Stimulated activated CD4-positive, alpha-beta T cell treated with anti-CD3 and anti-CD28 coated beads, Interleukin-4, amount 100 ng/mL, for 1 hour (primary cell): ENCODE data around the gene CNPPD1.
"Not testable (repeated sequence)": the region's sequence is repeated elsewhere in the genome, so short reads cannot be mapped to it uniquely, and the experiment has no call there.

Experiments used
- DNase-seq: peaks from one replicate; pipeline ENCODE4 v3.0.0-alpha.2; 2020

The CNPPD1 gene

DNA sequence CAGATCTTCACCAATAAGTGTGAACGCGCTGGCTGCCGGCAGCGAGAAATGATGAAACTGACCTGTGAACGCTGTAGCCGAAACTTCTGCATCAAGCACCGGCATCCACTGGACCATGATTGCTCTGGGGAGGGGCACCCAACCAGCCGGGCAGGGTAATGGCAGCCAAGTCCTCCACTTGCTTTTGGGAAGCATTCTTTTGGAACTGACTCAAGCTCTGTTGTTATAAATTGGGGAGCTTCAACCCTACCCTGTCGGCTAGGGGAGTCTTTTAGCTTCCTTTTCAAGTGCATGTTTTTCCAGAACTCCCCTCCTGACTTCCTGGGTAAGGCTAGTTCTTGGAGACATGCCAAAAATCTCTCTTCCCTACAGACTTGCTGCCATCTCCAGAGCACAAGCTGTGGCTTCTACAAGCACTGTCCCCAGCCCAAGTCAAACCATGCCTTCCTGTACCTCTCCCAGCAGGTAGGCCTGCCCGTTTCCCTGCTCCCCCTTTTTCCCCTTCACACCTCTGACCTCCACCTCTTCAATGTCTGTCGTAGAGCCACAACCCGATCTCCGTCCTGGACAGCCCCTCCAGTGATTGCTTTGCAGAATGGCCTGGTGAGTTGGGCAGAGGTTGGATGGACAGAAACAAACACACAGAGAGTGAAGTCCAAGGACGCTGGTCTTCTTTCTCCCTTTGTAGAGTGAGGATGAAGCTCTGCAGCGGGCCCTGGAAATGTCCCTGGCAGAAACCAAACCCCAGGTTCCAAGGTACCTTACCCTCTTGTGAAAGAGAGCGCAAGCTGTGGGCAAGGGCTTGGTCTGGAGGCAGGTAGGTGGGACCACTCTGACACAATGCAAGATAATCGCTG, 31.4 kb upstream of the CNPPD1 start:
- DNase-seq, result no peak

DNA sequence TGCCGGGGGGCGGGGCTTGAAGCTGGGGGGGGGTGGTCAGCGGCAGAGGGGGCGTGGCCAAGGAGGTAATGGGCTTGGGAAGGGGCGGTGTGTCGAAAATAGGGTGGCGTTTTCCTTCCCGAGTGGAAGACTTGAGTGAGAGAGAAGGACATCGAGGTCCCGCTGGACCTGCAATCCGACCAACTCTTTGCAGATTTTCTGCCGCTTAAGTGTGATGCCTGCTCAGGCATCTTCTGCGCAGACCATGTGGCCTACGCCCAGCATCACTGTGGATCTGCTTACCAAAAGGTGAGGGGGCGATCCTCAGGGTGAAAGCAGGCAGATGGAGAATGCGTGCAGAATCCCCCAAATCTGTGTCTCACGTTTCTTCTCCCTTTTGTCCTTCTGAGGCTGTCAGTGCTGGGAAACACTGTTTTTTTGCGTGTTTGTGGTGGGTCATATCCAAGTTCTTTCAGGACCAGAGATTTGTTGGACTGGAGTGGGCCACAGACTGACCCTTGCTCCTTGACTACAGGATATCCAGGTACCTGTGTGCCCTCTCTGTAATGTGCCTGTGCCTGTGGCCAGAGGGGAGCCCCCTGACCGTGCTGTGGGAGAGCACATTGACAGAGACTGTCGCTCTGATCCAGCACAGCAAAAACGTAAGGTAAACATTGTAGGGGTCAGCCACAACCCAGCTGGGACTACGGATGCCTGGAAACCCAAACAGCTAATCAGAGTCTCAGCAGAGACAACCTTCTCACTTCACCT, 30.6 kb upstream of the CNPPD1 start:
- DNase-seq, result no peak

DNA sequence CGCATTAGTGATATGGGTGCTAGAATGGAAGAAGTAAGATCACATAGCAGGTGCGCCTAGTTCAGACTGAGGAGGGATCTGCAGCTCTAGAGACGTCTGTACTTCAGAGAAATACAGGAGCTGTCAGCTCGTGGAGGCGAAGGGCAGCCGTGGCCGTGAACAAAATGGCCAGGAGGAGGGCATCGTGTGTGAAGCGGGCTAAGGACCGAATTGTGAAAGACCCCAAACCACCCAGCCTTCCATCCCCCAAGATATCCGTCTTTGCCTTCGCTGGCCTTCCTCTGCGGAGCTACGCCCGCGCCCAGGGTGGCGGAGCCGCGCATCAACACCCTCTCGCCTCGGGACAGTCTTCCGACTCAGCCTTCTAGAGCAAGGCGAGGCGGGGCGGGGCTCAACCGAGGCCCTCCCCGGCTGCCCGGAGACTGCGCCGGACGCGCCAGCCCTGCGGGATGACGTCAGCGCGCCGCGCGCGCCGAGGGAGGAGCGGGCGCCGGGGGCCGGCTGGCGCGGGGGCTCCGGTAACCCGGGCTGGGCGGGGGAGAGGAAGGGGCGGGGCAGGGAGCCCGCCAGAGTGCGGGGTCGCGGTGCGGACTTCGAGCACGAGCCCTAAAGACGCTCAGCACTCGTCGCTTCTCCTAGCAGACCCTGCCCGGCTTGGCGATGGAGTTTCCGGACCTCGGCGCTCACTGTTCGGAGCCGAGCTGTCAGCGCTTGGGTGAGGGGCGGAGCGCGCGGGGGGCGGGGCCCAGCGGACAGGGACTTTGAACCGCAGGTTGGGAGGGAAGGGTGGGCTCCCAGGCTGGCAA, 29.8 kb upstream of the CNPPD1 start, which contains the start of gene ZFAND2B:
TSS of gene ZFAND2B (plus strand) at position 455 of the 806 bp plus-strand sequence. CDS start at position 661, 206 bp downstream.
- DNase-seq, result peak; percentile 96

DNA sequence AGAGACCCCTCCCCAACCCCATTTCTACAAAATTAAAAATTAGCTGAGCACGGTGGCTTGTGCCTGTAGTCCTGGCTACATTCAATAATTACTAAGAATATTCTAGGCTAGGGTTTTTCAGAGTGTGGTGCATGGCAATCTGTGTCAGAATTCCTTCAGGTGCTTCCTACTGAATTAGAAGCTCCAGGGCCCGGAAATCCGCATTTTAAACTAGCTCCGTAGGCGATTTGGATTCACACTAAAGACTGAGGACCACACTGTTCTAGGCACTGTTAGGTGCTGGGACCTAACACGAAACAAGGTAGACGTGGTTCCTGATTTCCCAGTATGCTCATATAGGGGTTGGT, 29.2 kb upstream of the CNPPD1 start:
- DNase-seq, result no peak

DNA sequence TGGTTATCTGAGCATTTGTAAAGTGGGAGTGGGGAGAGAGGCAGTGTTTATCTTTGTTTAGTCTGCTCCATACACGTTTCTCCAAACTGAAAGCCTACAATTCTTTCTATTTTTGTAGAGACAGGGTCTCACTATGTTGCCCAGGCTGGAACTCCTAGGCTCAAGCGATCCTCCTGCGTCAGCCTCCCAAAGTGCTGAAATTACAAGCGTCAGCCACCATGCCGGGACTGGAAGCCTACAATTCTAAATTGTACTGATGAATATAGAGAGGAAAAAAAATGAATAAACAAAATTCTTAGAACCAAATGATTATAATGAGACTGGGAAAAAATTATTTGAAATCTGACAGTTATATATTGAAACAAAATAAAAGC, 28.4 kb upstream of the CNPPD1 start:
- no peak for DNase-seq

DNA sequence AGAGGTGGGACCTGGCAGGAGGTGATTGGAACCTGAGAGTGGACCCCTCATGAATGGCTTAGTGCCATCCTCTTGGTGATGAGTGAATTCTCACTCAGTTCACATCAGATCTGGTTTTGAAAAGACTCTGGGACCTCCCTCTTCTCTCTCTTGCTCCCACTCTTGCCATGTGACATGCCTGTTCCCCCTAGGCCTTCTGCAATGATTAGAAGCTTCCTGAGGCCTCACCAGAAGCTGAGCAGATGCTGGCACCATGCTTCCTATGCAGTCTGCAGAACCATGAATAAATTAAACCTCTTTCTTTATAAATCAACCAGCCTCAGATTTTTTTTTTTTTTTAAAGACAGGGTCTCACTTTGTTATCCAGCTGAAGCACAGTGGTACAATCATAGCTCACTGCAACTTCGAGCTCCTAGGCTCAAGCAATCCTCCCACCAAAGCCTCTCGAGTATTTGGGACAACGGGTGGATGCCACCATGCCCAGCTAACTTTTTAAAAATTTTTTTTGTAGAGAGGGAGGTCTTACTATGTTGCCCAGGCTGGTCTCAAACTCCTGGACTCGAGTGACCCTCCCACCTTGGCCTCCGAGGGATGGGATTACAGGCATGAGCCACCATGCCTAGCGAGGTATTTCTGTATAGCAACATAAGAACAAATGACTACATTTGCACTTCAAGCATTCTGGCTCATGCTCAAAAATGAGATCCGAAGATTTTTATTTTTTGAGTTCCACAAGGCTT, 27.9 kb upstream of the CNPPD1 start:
- DNase-seq, result no peak

DNA sequence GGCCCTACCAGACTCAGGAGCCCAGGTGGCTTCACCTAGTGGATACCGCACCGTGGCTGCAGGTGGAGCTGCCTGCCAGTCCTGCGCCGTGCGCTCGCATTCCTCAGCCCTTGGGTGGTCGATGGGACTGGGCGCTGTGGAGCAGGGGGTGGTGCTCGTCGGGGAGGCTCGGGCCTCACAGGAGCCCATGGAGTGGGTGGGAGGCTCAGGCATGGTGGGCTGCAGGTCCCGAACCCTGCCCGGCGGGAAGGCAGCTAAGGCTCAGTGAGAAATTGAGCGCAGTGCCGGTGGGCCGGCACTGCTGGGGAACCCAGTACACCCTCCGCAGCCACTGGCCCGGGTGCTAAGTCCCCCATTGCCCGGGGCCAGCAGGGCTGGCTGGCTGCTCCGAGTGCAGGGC, 24.6 kb upstream of the CNPPD1 start:
- DNase-seq, result not testable (repeated sequence)

DNA sequence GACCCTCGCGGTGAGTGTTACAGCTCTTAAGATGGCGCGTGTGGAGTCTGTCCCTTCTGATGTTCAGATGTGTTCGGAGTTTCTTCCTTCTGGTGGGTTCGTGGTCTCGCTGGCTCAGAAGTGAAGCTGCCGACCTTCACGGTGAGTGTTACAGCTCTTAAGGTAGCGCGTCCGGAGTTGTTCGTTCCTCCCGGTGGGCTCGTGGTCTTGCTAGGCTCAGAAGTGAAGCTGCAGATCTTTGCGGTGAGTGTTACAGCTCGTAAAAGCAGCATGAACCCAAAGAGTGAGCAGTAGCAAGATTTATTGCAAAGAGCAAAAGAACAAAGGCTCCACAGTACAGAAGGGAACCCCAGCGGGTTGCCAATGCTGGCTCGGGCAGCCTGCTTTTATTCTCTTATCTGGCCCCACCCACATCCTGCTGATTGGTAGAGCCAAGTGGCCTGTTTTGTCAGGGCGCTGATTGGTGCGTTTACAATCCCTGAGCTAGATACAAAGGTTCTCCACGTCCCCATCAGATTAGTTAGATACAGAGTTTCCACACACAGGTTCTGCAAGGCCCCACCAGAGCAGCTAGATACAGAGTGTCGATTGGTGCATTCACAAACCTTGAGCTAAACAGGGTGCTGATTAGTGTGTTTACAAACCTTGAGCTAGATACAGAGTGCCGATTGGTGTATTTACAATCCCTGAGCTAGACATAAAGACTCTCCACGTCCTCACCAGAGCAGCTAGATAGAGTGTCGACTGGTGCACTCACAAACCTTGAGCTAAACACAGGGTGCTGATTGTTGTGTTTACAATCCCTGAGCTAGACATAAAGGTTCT, 24.0 kb upstream of the CNPPD1 start:
- DNase-seq, result not testable (repeated sequence)

DNA sequence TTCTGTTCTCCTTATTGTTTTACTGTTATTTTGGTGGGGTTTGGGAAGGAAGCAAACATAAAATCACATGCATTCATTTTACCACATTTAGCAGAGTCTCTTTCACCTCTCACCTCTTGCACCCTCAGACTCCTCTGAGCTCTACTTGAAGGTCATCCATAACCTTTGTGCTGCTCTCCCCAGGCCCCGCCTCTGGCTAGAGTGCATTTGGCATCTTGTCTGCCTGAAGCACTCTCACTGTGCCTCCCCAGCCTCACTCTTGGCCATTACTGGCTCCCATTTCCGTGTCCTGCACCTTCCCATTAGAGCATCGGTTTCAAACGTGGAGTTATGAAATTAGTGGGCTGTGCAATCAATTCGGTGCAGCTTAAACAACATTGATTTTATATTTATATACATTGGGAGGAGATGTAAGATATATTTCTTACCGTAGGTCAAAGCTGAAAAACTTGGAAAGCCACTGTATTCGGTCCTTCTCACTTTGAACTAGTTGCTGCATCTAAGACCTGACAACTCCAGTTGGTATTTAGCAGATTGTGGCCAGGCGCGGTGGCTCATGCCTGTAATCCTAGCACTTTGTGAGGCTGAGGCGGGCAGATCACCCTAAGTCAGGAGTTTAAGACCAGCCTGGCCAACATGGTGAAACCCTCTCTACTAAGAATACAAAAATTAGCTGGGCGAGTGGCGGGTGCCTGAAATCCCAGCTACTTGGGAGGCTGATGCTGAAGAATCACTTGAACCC, 22.9 kb upstream of the CNPPD1 start:
- no peak for DNase-seq

DNA sequence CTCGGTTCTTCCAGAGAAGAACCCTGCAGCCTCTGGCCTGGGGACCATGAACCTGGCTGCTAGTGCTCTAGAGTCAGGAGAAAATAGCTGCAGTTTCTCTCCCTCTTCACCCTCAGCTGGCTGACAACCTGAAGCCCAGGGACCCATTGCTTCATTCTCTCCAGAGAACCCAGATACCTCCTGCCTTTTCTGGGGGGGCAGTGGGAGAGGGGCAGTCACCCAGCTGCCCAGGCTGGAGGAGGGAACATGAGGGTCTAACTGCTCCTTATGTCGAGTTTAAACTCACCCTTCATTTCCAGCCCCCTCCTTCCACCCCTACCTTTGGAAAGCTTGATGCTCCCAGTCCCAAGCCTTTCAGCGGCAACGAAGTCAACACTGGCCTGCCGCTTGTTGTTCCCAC, 22.2 kb upstream of the CNPPD1 start:
- DNase-seq, result no peak

DNA sequence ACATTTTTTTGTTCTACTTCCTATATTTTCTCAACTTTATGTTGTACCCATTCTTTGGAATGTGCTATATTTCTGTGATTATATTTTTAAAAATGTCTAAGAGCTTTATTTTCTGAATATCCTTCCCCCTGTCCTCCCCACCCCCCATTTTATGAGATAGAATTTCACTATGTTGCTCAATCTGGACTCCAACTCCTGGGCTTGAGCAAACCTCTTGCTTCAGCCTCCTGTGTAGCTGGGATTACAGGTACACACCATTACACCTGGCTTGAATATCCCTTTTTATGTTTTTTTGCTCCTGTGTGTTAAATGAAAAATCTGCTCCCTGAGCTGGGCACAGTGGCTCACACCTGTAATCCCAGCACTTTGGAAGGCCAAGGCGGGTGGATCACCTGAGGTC, 20.7 kb upstream of the CNPPD1 start:
- DNase-seq, result no peak

DNA sequence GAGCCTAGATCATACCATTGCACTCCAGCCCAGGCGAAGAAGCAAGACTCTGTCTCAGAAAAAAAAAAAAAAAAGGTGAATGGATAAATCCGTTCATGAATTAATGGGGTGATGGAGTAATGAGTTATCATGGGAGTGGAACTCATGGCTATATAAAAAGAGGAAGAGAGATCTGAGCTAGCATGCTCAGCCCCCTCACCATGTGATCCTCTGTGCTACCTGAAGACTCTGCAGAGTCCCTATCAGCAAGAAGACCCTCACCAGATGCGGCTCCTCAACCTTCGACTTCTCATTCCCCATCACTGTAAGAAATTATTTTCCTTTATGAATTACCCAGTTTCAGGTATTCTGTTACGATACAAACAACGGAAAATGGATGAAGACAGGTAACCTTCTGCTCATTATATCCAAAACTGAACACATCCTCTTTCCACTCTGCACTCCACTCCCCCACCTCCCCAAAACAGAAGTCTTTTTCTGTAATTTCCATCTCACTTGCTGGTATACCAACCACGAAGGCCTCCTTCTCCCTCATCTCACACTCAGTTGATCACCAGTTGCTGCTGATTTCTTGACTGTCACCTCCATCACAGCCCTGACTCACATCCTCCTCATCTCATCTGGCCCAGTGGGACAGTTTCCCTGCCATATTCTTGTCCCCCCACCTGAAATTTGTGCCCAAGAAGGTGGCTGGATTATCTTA, 10.2 kb upstream of the CNPPD1 start:
- DNase-seq, result no peak

DNA sequence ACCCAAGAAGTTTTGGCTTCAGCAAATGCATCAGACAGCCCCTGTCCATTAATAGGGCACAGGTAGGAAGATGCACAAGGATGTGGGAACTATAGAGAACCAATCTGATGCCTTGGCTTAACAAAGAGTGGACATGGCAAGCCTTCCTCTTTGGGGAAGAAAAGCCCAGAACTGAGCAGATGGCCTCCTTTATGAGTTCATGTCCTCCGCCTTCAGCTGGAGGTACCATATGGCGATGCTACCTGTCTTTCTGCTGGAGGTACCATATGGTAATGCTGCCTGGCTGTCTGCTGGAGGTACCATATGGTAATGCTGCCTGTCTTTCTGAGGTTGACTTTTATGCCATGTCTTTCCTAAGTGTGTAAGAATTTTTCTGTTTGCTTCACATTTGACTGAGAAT, 7.4 kb upstream of the CNPPD1 start:
- DNase-seq, result no peak

DNA sequence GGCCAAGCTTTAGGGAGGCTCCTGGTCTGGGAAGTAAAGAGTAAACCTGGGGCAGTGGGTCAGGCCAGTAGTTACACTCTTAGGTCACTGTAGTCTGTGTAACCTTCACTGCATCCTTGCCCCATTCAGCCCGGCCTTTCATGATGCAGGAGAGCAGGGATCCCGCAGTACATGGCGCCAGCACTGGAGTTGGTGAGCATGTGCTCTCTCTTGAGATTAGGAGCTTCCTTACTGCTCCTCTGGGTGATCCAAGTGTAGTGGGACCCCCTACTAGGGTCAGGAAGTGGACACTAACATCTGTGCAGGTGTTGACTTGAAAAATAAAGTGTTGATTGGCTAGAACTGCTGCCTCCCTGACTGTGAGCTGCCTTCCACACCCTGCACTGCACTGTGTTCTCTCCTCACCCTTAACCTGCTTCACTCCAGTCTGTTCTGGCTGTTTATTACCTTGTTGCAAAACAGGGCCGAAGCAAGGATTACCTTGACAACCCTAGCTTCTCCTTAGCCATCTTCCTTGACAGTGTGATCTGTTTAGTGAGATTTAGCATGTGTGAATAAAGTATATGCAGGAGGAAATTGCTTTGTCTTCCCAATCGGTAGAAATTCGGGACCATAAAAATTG, 6.5 kb upstream of the CNPPD1 start:
- DNase-seq, result no peak

DNA sequence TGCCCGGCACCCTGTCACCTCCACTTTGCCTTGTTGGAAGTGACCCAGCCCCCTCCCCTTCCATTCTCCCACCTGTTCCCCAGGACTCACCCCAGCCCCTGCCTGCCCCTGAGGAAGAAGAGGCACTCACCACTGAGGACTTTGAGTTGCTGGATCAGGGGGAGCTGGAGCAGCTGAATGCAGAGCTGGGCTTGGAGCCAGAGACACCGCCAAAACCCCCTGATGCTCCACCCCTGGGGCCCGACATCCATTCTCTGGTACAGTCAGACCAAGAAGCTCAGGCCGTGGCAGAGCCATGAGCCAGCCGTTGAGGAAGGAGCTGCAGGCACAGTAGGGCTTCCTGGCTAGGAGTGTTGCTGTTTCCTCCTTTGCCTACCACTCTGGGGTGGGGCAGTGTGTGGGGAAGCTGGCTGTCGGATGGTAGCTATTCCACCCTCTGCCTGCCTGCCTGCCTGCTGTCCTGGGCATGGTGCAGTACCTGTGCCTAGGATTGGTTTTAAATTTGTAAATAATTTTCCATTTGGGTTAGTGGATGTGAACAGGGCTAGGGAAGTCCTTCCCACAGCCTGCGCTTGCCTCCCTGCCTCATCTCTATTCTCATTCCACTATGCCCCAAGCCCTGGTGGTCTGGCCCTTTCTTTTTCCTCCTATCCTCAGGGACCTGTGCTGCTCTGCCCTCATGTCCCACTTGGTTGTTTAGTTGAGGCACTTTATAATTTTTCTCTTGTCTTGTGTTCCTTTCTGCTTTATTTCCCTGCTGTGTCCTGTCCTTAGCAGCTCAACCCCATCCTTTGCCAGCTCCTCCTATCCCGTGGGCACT, 5.8 kb upstream of the CNPPD1 start:
- DNase-seq, result no peak

DNA sequence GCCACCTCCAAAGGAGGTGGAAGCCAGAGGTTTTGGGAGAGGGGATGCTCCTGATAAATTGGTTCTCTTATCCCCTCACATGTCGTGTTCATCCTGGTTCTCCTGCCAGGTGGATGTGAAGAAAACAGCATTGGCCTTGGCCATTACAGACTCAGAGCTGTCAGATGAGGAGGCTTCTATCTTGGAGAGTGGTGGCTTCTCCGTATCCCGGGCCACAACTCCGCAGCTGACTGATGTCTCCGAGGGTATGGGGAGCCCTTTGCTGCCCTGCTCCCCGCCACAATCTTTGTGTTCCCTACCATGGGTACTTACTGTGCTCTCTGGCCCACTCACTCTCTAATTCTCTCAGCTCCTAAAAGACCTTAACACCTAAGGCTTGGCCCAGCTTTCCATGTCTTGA, 4.8 kb upstream of the CNPPD1 start:
- no peak for DNase-seq

DNA sequence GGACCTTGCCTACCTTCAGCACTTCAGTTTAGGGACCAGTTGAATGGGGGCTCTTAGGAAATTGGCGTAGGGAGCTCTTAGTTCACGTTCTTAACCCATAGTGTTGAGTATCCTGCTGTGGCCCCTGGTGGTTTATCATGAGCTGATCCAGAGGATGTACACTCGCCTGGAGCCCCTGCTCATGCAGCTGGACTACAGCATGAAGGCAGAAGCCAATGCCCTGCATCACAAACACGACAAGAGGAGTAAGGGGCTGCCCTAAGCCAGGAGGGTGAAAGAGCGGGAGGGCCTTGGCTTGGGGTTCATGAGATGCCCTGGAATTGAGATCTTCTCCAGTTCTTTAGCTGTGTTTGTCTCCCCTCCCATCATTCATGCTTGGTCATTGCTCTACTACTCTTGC, 4.2 kb upstream of the CNPPD1 start:
- no peak for DNase-seq

DNA sequence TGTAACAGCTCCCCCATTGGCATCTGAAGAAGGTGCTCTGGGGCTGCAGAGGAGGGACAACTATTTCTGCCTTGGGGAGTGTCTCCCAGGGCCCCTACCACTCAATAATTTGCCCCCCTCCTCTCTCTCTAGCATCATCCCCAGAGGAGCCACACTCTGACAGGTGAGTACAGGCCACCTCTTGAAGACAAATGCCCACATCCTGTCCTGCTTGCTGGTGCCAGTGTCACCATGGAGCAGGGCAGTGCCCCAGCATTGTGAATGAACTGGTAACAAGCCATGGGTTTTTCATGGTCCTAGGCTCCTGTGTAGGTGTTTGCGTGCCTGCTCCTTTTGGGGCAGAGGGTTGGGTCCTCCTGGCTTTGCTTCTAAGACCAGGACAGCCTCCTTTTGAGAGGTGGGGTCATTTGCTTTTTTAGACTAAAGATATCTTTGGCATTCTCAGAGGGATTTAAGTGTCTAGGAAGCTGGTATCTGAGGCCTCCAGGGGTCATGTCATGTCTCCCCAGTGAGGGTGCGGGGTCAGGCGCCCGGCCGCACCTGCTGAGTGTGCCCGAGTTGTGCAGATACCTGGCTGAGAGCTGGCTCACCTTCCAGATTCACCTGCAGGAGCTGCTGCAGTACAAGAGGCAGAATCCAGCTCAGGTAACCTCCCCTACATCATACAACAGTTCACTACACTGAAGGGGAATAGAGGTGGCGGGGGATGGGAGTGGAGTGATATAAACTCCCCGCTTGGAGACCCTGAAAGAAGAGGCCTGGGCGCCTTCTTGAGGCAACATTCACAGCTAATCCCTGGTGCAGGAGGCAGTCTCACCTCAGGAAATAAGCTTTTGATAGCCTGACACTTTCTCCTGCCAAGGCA, 3.1 kb upstream of the CNPPD1 start:
- no peak for DNase-seq
